Measurements from ENCODE around the gene GSTO2. TPM values are rescaled to one million over a fixed set of nuclear protein-coding genes. Genes with fewer than 3 reads are reported as not detected.
A peak's percentile ranks its signal among the peaks of the same experiment; 100 is the strongest.

Gene GSTO2
- total and polyA plus RNA-seq, 2 of the 13 experiments (the other 11 are each of a cell fraction or from before 2014, with no cell fraction given) = 2.1 to 7.9 TPM

DNA sequence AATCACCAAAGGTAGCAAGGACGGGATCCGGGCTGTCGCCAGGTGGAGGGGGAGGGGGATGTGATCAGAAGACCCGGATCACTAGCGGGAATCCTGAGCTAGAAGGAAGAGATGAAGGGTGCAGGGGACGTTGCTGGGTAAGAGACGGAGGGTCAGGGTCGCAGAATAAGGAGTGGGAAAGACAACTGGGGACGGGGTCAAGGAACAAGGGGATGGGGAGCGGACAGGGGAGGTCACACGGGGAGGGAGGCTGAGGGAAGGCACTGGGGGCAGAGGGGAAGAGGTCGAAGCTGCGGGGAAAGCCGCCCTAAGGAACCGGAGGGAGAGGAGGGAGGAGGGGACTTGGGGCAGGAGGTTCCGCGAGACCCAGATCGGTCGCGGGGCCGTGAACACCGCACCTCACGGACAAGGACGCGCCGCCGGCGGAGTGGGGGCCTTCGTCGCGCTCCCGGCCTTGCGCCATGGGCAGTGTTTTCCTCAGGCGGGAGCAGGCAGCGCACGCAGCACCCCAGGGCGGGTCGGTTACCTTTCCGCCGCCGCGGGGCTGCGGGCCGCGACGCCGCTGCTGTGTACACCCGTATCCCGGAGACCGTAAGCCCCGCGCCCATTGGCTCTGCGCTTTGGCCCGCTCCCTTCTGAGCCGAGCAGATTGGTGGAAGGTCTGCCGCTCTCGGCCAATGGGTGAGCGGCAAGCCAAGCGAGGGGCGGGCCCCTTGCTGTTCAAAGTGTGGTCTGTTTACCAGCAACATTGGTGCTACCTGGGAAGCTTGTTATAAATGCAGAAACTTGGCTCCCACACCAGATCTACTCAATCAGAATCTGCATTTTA lies 37.0 kb upstream of the GSTO2 start, which contains the start of gene CFAP43 (continued):
- TF ChIP-seq ZSCAN25 (CRISPR knock-in tag; IDR thresholded peaks at IDR 0.05) (peak; percentile 50; the same call in 1 of the 2 replicates), SALL1 (CRISPR knock-in tag; IDR thresholded peaks at IDR 0.05) (peak; percentile 78), ZNF138 (CRISPR knock-in tag; IDR thresholded peaks at IDR 0.05; ENCODE audit: low read depth) (peak; percentile 89), NRL (CRISPR knock-in tag; IDR thresholded peaks at IDR 0.05; ENCODE audit: borderline replicate concordance) (peak; percentile 35; the same call in 1 of the 2 replicates), ESRRA (CRISPR knock-in tag; IDR thresholded peaks at IDR 0.05; ENCODE audit: low read depth) (0 out of 2 replicates have a peak, but pooled peaks have one; percentile 41), NFE2L1 (CRISPR knock-in tag; IDR thresholded peaks at IDR 0.05; ENCODE audit: borderline replicate concordance) (no peak), POGZ (CRISPR knock-in tag; IDR thresholded peaks at IDR 0.05) (peak; percentile 88), FOXA3 (CRISPR knock-in tag; IDR thresholded peaks at IDR 0.05) (peak; percentile 88), ZNF225 (CRISPR knock-in tag; IDR thresholded peaks at IDR 0.05) (peak; percentile 79), ZC3H13 (CRISPR knock-in tag; IDR thresholded peaks at IDR 0.05) (peak; percentile 81), PHF8 (CRISPR knock-in tag; IDR thresholded peaks at IDR 0.05) (peak; percentile 81), RFX3 (CRISPR knock-in tag; IDR thresholded peaks at IDR 0.05) (peak; percentile 98), ZBTB7A (CRISPR knock-in tag; IDR thresholded peaks at IDR 0.05) (no peak), ZNF468 (CRISPR knock-in tag; IDR thresholded peaks at IDR 0.05) (no peak), SIX1 (CRISPR knock-in tag; IDR thresholded peaks at IDR 0.05; ENCODE audit: borderline replicate concordance) (no peak), GZF1 (CRISPR knock-in tag; IDR thresholded peaks at IDR 0.05) (0 out of 2 replicates have a peak, but pooled peaks have one; percentile 61), ZNF773 (CRISPR knock-in tag; IDR thresholded peaks at IDR 0.05; ENCODE audit: borderline replicate concordance) (no peak), ZNF772 (CRISPR knock-in tag; IDR thresholded peaks at IDR 0.05) (peak; percentile 78), ZNF547 (CRISPR knock-in tag; IDR thresholded peaks at IDR 0.05) (peak; percentile 72), ZNF235 (CRISPR knock-in tag; IDR thresholded peaks at IDR 0.05; ENCODE audit: borderline replicate concordance) (peak; percentile 76; the same call in 1 of the 2 replicates), YEATS2 (CRISPR knock-in tag; IDR thresholded peaks at IDR 0.05; ENCODE audit: borderline replicate concordance) (peak; percentile 62; the same call in 1 of the 2 replicates)
- TF ChIP-seq, protein P1, sequence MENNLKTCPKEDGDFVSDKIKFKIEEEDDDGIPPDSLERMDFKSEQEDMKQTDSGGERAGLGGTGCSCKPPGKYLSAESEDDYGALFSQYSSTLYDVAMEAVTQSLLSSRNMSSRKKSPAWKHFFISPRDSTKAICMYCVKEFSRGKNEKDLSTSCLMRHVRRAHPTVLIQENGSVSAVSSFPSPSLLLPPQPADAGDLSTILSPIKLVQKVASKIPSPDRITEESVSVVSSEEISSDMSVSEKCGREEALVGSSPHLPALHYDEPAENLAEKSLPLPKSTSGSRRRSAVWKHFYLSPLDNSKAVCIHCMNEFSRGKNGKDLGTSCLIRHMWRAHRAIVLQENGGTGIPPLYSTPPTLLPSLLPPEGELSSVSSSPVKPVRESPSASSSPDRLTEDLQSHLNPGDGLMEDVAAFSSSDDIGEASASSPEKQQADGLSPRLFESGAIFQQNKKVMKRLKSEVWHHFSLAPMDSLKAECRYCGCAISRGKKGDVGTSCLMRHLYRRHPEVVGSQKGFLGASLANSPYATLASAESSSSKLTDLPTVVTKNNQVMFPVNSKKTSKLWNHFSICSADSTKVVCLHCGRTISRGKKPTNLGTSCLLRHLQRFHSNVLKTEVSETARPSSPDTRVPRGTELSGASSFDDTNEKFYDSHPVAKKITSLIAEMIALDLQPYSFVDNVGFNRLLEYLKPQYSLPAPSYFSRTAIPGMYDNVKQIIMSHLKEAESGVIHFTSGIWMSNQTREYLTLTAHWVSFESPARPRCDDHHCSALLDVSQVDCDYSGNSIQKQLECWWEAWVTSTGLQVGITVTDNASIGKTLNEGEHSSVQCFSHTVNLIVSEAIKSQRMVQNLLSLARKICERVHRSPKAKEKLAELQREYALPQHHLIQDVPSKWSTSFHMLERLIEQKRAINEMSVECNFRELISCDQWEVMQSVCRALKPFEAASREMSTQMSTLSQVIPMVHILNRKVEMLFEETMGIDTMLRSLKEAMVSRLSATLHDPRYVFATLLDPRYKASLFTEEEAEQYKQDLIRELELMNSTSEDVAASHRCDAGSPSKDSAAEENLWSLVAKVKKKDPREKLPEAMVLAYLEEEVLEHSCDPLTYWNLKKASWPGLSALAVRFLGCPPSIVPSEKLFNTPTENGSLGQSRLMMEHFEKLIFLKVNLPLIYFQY (CRISPR knock-in tag; IDR thresholded peaks at IDR 0.05; ENCODE audit: borderline replicate concordance) = peak; percentile 70; the same call in 1 of the 2 replicates
- TF ChIP-seq, protein P2, sequence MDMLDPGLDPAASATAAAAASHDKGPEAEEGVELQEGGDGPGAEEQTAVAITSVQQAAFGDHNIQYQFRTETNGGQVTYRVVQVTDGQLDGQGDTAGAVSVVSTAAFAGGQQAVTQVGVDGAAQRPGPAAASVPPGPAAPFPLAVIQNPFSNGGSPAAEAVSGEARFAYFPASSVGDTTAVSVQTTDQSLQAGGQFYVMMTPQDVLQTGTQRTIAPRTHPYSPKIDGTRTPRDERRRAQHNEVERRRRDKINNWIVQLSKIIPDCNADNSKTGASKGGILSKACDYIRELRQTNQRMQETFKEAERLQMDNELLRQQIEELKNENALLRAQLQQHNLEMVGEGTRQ (IDR thresholded peaks at IDR 0.05; ENCODE audit: low read depth, low read length) = no peak
- TF ChIP-seq, protein P2 (CRISPR knock-in tag; IDR thresholded peaks at IDR 0.05; ENCODE audit: borderline replicate concordance) = no peak; the same call in 1 of the 2 replicates

All from HepG2 (cell line).